Tibial nerve (tissue), 4 donors: ENCODE data around the gene HK2. TPM values are rescaled to one million over a fixed set of nuclear protein-coding genes. Genes with fewer than 3 reads are reported as not detected.

Experiments used
- DNase-seq, 2 donors: peaks; one replicate each; pipeline ENCODE4 v3.0.0-alpha.2; 2019; ENCODE audit warnings: low spot score in 2 of 2
- H3K27ac ChIP-seq, 4 donors: fragments of 200-600 bp; sonication (generic) in 3 of 4; one replicate each; pipeline ENCODE4 v1.5.1; 2017 to 2019; ENCODE audit warnings: mild to moderate bottlenecking in 1 of 4
- H3K27me3 ChIP-seq, 2 donors: fragments of 200-600 bp; sonication (generic) in 1 of 2; one replicate each; pipeline versions ENCODE4 v1.5.1 to v1.6.0; 2017 to 2019
- H3K36me3 ChIP-seq, 3 donors: fragments of 200-600 bp; sonication (generic); one replicate each; pipeline ENCODE4 v1.5.1; 2018 to 2019
- H3K4me1 ChIP-seq, 4 donors: fragments of 200-600 bp; sonication (generic) in 3 of 4; one replicate each; pipeline ENCODE4 v1.5.1; 2017 to 2019
- H3K4me3 ChIP-seq, 4 donors: fragments of 200-600 bp; sonication (generic) in 3 of 4; one replicate each; pipeline ENCODE4 v1.5.1; 2017 to 2019; ENCODE audit warnings: mild to moderate bottlenecking in 1 of 4, moderate library complexity in 1 of 4
- H3K9me3 ChIP-seq, 4 donors: fragments of 200-600 bp; sonication (generic) in 3 of 4; one replicate each; pipeline ENCODE4 v1.5.1; 2017 to 2019
- EP300 ChIP-seq, 2 donors: sonication (generic); formaldehyde crosslinking; IDR thresholded peaks; one replicate each; pipeline ENCODE4 v1.6.1; 2017; ENCODE audit warnings: antibody characterized with exemption in 2 of 2, mild to moderate bottlenecking in 1 of 2
- POLR2A ChIP-seq, 2 donors: fragments of 450-650 bp; IDR thresholded peaks; one replicate each; pipeline ENCODE4 v1.6.1; 2017; ENCODE audit warnings: antibody characterized with exemption in 2 of 2, mild to moderate bottlenecking in 2 of 2, moderate library complexity in 2 of 2
- WGBS, 2 donors: methylation state at CpG; one replicate each; pipeline ENCODE4 v1.1.5; 2018; 5-methylcytosine and 5-hydroxymethylcytosine counted together
- total RNA-seq, 4 donors: library from RNA; depleted of rRNA; stranded (reverse); fragments of >200 nt; gene quantifications; one replicate each; pipeline ENCODE4 v1.1.0, GENCODE V29; 2016
- TF ChIP-seq, protein P1 (sequence below), 5 experiments: fragments of 200-600 bp in 3 of 5; fragments of 450-650 bp in 2 of 5; sonication (generic) in 3 of 5; IDR thresholded peaks; one replicate each; pipeline ENCODE4 v1.5.1; 2016 to 2019; ENCODE audit warnings: antibody characterized with exemption in 5 of 5, mild to moderate bottlenecking in 3 of 5, moderate library complexity in 2 of 5

Gene HK2
- total RNA-seq, 4 donors from 2014 or later: 6.5 to 13.4 (median 6.7) TPM

DNA sequence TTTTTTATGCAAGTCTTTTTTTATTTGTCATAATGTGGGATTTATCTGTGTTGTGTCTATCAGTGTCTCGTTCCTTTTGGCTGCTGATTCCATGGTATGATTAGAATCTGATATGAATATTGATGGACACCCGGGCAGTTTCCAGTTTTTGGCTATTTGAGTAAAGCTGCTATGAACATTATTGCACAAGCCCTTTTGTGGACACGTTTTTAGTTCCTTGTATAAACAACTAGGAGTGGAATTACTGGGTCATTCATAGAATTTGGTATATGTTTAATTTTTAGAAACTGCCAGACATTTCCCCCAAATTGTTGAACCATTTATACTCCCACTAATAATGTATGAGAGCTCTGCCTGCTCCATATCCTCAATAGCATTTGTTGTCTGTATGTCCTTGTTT is 26.6 kb downstream of the HK2 start:
- no peaks in the 10 kb centered on the region for H3K36me3 ChIP-seq
- H3K27me3 ChIP-seq: no peaks in the 10 kb centered on the region
- no peak overlapping the region for H3K27ac ChIP-seq
- 46 to 48% methylated on average over 3 of the region's 3 CpGs for WGBS, 2 donors
- no peak for DNase-seq
- no peak overlapping the region for H3K4me3 ChIP-seq
- TF ChIP-seq POLR2A (IDR thresholded peaks at IDR 0.05): no peak
- TF ChIP-seq, protein P1, sequence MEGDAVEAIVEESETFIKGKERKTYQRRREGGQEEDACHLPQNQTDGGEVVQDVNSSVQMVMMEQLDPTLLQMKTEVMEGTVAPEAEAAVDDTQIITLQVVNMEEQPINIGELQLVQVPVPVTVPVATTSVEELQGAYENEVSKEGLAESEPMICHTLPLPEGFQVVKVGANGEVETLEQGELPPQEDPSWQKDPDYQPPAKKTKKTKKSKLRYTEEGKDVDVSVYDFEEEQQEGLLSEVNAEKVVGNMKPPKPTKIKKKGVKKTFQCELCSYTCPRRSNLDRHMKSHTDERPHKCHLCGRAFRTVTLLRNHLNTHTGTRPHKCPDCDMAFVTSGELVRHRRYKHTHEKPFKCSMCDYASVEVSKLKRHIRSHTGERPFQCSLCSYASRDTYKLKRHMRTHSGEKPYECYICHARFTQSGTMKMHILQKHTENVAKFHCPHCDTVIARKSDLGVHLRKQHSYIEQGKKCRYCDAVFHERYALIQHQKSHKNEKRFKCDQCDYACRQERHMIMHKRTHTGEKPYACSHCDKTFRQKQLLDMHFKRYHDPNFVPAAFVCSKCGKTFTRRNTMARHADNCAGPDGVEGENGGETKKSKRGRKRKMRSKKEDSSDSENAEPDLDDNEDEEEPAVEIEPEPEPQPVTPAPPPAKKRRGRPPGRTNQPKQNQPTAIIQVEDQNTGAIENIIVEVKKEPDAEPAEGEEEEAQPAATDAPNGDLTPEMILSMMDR (IDR thresholded peaks at IDR 0.05): no peak
- no peak for TF ChIP-seq EP300 (IDR thresholded peaks at IDR 0.05)
- no peaks in the 10 kb centered on the region for H3K9me3 ChIP-seq
- no peaks in the 10 kb centered on the region for H3K4me1 ChIP-seq

DNA sequence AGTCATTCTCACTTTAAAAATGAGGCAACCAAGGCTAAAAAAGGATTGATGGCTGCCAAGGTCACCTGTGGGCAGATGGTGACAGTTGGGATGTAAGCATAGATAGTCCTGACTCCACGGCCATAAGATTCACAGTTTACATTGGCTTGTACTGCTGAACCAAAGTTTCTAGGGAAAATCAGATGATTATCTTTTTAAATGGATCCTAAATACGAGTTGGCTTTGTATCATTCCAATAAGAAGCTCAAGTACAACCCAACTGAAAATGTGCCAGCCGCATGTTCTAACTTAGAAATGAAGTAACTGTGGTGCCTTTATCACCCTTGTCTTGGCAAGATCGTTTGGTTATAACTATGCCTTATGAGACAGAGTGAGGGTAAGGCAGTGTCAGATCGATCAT is 27.6 kb downstream of the HK2 start:
- no peaks in the 10 kb centered on the region for H3K27me3 ChIP-seq
- no peak for TF ChIP-seq POLR2A (IDR thresholded peaks at IDR 0.05)
- TF ChIP-seq, protein P1 (IDR thresholded peaks at IDR 0.05): no peak
- TF ChIP-seq EP300 (IDR thresholded peaks at IDR 0.05): no peak
- no peak for DNase-seq
- no peak overlapping the region for H3K4me3 ChIP-seq
- no peaks in the 10 kb centered on the region for H3K36me3 ChIP-seq
- no peak overlapping the region for H3K27ac ChIP-seq
- 81 to 82% methylated on average over 5 of the region's 5 CpGs for WGBS, 2 donors
- no peaks in the 10 kb centered on the region for H3K4me1 ChIP-seq
- H3K9me3 ChIP-seq: no peaks in the 10 kb centered on the region

DNA sequence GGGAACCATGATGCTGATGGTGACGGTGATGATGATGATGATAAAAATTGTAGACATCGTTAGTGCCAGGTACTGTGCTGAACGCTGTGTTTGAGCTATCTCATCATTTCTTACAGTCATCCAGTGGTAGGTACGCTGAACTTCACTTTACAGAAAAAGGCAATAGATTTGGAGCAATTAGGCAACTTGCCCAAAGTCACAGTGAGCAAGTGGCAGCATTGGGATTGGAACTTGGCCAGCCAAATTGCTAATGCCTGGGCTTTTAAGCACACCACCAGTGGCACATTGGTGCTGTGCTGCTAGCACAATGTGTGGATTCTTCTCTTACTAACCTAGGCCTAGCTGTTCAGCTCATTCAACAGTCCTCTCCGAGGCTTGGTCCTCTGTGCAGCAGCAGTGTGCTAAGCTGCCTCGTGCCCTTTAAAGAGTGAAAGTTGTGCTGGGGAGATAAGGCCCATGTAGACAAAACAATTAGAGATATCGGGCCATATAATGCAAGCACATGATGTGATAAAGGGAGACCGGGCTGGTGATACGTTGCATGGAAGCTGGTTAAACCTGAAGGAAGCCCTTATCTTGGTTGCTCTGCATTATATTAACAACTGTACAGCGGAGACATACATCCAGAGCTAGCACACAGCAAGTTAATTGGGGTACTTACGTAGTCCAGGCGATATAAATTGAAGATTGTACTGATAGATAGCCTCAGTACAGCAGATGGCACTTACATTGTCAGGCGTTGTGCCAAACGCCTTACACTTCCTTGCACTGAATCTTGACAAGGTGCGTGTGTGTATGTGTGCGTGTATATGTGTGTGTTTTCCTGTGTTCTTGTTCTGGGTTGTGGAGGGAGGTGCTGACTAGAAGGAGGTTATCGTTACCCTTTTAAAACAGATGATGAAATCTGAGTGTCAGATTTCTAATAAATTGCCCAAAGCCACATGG is 28.4 kb downstream of the HK2 start:
- H3K9me3 ChIP-seq: no peaks in the 10 kb centered on the region
- TF ChIP-seq POLR2A (IDR thresholded peaks at IDR 0.05) (no peak), EP300 (IDR thresholded peaks at IDR 0.05) (no peak)
- TF ChIP-seq, protein P1 (IDR thresholded peaks at IDR 0.05): no peak
- H3K4me3 ChIP-seq: no peak overlapping the region
- no peaks in the 10 kb centered on the region for H3K27me3 ChIP-seq
- peak overlapping the region in 1 of 4 donors; percentile 16 for H3K27ac ChIP-seq
- WGBS, 2 donors: 91 to 94% methylated on average over 17 of the region's 17 CpGs
- DNase-seq: no peak
- H3K36me3 ChIP-seq: no peaks in the 10 kb centered on the region
- no peaks in the 10 kb centered on the region for H3K4me1 ChIP-seq

DNA sequence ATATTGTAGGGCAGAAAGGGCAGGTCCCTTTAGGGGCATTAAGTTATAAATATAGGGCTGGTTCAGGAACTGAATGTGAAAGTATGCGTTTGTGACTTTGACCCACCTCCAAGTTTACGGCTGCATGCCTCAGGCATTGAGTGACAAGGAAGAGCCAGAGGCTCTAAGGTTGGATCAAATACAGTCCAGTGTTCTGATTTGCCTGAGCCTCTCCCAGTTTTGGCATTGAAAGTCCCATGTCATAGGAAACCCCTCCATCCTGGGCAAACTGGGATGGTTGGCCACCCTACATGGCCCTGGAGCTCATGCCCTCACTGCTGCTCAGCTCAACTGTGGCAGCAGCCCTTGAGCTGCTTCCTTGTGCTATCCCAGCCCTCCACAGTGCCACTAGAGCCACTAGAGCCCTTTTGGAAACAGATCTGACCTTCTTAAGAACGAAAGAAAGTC is 29.9 kb downstream of the HK2 start:
- H3K27ac ChIP-seq: peak overlapping the region in 1 of 4 donors; percentile 62
- no peak for TF ChIP-seq POLR2A (IDR thresholded peaks at IDR 0.05)
- no peak for TF ChIP-seq EP300 (IDR thresholded peaks at IDR 0.05)
- TF ChIP-seq, protein P1 (IDR thresholded peaks at IDR 0.05): no peak

More for the DNA sequence above, 29.9 kb downstream of the HK2 start:
- Histone ChIP-seq H3K9me3 (no peaks in the 10 kb centered on the region), H3K27me3 (no peaks in the 10 kb centered on the region), H3K36me3 (no peaks in the 10 kb centered on the region), H3K4me1 (no peaks in the 10 kb centered on the region), H3K4me3 (no peak overlapping the region)
- 61 to 76% methylated on average over 3 of the region's 3 CpGs for WGBS, 2 donors
- no peak for DNase-seq
